WERI-Rb-1 (cell line): ENCODE measurements around the gene DRG2.

Experiments
- DNase-seq: peaks from one replicate; pipeline ENCODE4 v3.0.0-alpha.2; 2020
- H3K27ac ChIP-seq: fragments of 250-450 bp; sonication (Bioruptor Pico); 2 replicates; pipeline ENCODE4 v1.5.1; 2020; ENCODE audit warnings: mild to moderate bottlenecking, moderate library complexity
- H3K27me3 ChIP-seq: fragments of 250-450 bp; sonication (Bioruptor Pico); 2 replicates; pipeline ENCODE4 v1.5.1; 2021; ENCODE audit warnings: mild to moderate bottlenecking, low read depth, moderate library complexity; ENCODE audit not compliant: insufficient read depth, severe bottlenecking
- H3K36me3 ChIP-seq: fragments of 250-450 bp; sonication (Bioruptor Pico); 2 replicates; pipeline ENCODE4 v1.5.1; 2020; ENCODE audit warnings: mild to moderate bottlenecking, moderate library complexity
- H3K4me3 ChIP-seq: 2 replicates; pipeline ENCODE4 v1.5.1; 2011; ENCODE audit warnings: low read depth, mild to moderate bottlenecking, control low read depth, low read length
- H3K9me3 ChIP-seq: fragments of 250-450 bp; sonication (Bioruptor Pico); 2 replicates; pipeline ENCODE4 v1.5.1; 2021; ENCODE audit warnings: mild to moderate bottlenecking, moderate library complexity; ENCODE audit not compliant: severe bottlenecking
- TF ChIP-seq, protein P1 (sequence below): IDR thresholded peaks from 2 replicates; pipeline ENCODE4 v1.5.1; 2011; ENCODE audit warnings: low read depth, mild to moderate bottlenecking, control low read depth, inconsistent platforms, low read length

Gene DRG2

DNA sequence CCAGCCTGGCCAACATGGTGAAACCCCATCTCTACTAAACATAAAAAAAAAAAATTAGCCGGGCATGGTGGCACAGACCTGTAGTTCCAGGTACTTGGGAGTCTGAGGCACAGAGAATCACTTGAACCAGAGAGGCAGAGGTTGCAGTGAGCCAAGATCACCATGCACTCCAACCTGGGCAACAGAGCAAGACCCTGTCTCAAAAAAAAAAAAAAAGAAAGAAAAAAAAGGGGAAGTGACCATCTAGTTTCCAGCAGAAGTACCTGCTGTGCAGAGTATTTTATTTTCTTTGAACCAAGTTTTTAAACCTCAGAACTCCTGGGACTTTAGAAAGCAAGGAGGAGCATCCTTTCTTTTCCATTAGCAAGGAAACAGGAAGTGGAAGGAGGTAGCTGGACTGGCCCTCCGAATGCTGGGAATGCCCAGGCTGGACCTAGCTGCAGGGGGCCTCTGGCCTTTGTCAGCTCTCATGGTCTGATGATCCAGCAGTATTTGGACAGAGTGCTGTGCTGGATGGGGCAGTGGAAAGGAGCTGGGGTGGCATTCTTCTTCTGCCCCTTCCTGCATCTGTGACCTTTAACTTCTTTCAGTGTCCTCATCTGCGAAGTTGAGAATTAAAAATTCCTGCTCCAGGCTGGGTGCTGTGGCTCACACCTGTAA, 41.9 kb upstream of the DRG2 start:
- TF ChIP-seq, protein P1, sequence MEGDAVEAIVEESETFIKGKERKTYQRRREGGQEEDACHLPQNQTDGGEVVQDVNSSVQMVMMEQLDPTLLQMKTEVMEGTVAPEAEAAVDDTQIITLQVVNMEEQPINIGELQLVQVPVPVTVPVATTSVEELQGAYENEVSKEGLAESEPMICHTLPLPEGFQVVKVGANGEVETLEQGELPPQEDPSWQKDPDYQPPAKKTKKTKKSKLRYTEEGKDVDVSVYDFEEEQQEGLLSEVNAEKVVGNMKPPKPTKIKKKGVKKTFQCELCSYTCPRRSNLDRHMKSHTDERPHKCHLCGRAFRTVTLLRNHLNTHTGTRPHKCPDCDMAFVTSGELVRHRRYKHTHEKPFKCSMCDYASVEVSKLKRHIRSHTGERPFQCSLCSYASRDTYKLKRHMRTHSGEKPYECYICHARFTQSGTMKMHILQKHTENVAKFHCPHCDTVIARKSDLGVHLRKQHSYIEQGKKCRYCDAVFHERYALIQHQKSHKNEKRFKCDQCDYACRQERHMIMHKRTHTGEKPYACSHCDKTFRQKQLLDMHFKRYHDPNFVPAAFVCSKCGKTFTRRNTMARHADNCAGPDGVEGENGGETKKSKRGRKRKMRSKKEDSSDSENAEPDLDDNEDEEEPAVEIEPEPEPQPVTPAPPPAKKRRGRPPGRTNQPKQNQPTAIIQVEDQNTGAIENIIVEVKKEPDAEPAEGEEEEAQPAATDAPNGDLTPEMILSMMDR, result no peak
- DNase-seq, result no peak
- Histone ChIP-seq H3K4me3 (no peak overlapping the region), H3K9me3 (no peaks in the 10 kb centered on the region), H3K27me3 (no peaks in the 10 kb centered on the region), H3K27ac (no peak overlapping the region), H3K36me3 (peaks cover 14% of the 10 kb centered on the region)

DNA sequence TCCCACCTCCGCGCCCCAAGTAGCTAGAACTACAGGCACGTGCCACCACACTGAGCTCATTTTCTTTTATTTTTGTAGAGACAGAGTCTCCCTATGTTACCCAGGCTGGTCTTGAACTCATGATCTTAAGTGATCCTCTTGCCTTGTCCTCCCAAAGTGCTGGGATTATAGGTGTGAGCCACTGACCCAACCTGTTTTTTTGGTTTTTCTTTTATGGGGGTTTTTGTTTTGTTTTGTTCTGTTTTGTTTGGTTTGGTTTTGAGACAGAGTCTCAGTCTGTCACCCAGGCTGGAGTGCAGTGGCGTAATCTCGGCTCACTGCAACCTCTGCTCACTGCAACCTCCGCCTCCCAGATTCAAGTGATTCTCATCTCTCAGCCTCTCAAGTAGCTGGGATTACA, 32.2 kb upstream of the DRG2 start:
- no peak for DNase-seq
- H3K36me3 ChIP-seq, result peaks cover 41% of the 10 kb centered on the region
- H3K9me3 ChIP-seq, result no peaks in the 10 kb centered on the region
- TF ChIP-seq, protein P1, result no peak
- H3K27ac ChIP-seq, result no peak overlapping the region
- H3K4me3 ChIP-seq, result no peak overlapping the region
- no peaks in the 10 kb centered on the region for H3K27me3 ChIP-seq

DNA sequence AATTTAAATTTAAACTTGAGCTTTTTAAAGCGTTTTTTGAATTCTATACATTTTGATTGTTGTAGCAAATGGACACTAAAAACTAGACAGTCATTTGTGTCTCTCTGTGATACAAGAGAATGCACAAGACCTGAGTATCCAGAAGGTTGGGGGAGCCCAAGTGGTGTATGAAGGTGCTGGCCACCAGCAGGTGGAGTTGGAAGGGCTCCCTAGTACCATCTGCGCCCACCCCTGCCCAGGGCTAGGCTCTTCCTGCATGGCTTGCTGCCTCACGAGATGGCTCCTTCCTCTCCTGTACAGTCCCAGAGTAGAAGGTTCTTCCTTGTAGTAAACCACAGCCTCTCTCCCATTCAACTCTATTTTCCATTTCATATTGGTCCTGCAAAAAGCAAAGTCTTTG, 31.5 kb upstream of the DRG2 start:
- H3K27me3 ChIP-seq, result no peaks in the 10 kb centered on the region
- H3K4me3 ChIP-seq, result no peak overlapping the region
- H3K9me3 ChIP-seq, result no peaks in the 10 kb centered on the region
- TF ChIP-seq, protein P1, result no peak
- H3K27ac ChIP-seq, result no peak overlapping the region
- H3K36me3 ChIP-seq, result peaks cover 47% of the 10 kb centered on the region
- no peak for DNase-seq

DNA sequence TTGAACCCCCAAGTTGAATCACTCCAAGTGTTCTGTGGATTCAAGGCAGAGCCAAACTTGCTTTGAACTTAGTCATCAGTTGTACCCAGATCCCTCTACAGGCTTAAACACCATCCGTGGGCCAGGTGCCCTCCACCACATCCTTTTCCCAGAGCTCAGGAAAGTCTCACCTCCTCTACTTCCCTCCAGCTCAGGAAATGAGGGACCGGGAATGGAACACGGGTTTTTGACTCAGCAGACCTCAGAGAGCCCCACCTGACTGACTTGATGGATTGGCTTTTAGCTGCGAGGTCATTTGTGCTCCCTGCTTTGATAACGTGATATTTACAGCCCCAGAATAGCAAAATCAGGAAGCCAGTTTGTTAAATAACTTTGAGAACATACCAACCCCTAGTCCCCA, 28.5 kb upstream of the DRG2 start:
- no peak overlapping the region for H3K4me3 ChIP-seq
- H3K36me3 ChIP-seq, result peaks cover 66% of the 10 kb centered on the region
- H3K27ac ChIP-seq, result no peak overlapping the region
- H3K9me3 ChIP-seq, result no peaks in the 10 kb centered on the region
- no peaks in the 10 kb centered on the region for H3K27me3 ChIP-seq
- DNase-seq, result no peak
- TF ChIP-seq, protein P1, result no peak

DNA sequence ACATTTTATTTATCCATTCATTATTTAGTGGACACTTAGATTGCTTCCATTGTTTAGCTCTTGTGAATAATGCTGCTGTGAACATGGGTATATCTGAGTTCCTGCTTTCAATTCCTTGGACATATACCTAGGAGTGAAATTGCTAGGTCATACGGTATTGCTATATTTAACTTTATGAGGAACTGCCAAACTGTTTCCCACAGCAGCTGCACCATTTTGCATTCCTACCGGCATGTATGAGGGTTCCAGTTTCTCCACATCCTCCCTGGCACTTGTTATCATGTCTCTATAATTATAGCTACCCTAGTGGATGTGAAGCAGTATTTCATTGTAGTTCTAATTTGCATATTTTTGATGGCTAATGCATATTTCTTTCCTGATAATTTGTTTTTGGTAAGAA, 23.7 kb upstream of the DRG2 start:
- H3K4me3 ChIP-seq, result no peak overlapping the region
- peaks cover 44% of the 10 kb centered on the region for H3K36me3 ChIP-seq
- DNase-seq, result no peak
- no peaks in the 10 kb centered on the region for H3K27me3 ChIP-seq
- TF ChIP-seq, protein P1, result no peak
- no peaks in the 10 kb centered on the region for H3K9me3 ChIP-seq
- no peak overlapping the region for H3K27ac ChIP-seq

DNA sequence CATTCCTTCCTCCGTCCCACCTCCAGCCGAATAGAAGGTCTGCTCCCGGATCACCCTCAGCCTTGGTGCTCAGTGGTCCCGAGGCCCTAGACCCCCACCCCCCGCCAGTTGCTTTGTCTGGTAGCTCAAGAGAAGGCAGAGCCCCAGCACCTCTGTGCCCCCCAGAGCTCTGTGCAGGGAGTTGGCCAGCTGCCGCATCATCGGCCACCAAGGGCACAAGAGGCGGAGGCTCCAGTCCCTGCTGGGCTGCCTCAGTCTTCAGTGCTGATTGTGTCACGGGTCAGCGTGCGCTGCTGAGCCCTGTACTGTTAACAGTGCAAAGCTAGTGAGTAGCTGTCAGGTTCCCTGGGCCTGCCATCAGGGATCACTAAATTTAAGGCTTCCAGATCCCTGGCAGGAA, 22.2 kb upstream of the DRG2 start:
- Histone ChIP-seq H3K27ac (no peak overlapping the region), H3K36me3 (peaks cover 36% of the 10 kb centered on the region), H3K4me3 (no peak overlapping the region), H3K9me3 (no peaks in the 10 kb centered on the region), H3K27me3 (no peaks in the 10 kb centered on the region)
- TF ChIP-seq, protein P1, result no peak
- no peak for DNase-seq
